Loucy (cell line): ENCODE measurements around the gene HEXIM1.

Source experiments
- H2AFZ ChIP-seq: fragments of 200-600 bp; sonication (generic); 2 replicates; pipeline ENCODE4 v1.6.0; 2016; ENCODE audit warnings: antibody characterized with exemption, mild to moderate bottlenecking, low read length, moderate library complexity
- H3F3A ChIP-seq: fragments of 200-600 bp; 2 replicates; pipeline ENCODE4 v1.6.0; 2016; ENCODE audit warnings: antibody characterized with exemption, low read depth, mild to moderate bottlenecking
- H3K27me3 ChIP-seq: fragments of 200-600 bp; sonication (generic); 2 replicates; pipeline ENCODE4 v1.6.1; 2014; ENCODE audit warnings: low read length, mild to moderate bottlenecking; ENCODE audit not compliant: insufficient read depth, poor library complexity, severe bottlenecking
- H3K36me3 ChIP-seq: fragments of 200-600 bp; sonication (generic); 2 replicates; pipeline ENCODE4 v1.6.1; 2016; ENCODE audit warnings: low read length; ENCODE audit not compliant: insufficient read depth
- H3K4me1 ChIP-seq: fragments of 200-600 bp; sonication (generic); 2 replicates; pipeline ENCODE4 v1.5.1; 2014; ENCODE audit warnings: low read length, mild to moderate bottlenecking; ENCODE audit not compliant: insufficient read depth, poor library complexity, severe bottlenecking
- H3K4me2 ChIP-seq: fragments of 200-600 bp; sonication (generic); 2 replicates; pipeline ENCODE4 v1.6.0; 2014; ENCODE audit warnings: antibody characterized with exemption, low read length, low read depth, mild to moderate bottlenecking; ENCODE audit not compliant: poor library complexity, severe bottlenecking
- H3K4me3 ChIP-seq: fragments of 200-600 bp; sonication (generic); 2 replicates; pipeline ENCODE4 v1.5.1; 2014; ENCODE audit warnings: low read length, mild to moderate bottlenecking, mixed read lengths; ENCODE audit not compliant: poor library complexity, severe bottlenecking
- H3K79me2 ChIP-seq: fragments of 200-600 bp; sonication (generic); 2 replicates; pipeline ENCODE4 v1.6.1; 2014; ENCODE audit warnings: low read length; ENCODE audit not compliant: insufficient read depth
- H3K9ac ChIP-seq: fragments of 200-600 bp; sonication (generic); 2 replicates; pipeline ENCODE4 v1.6.0; 2014; ENCODE audit warnings: mild to moderate bottlenecking, low read depth, low read length, moderate library complexity; ENCODE audit not compliant: poor library complexity, severe bottlenecking
- H3K9me2 ChIP-seq: fragments of 200-600 bp; sonication (generic); replicated peaks from 2 replicates; pipeline ENCODE4 v1.6.1; 2016; ENCODE audit warnings: low read depth, low read length, mixed read lengths
- H3K9me3 ChIP-seq: fragments of 200-600 bp; sonication (generic); 2 replicates; pipeline ENCODE4 v1.6.1; 2014; ENCODE audit warnings: mild to moderate bottlenecking, antibody characterized with exemption, low read length, low read depth; ENCODE audit not compliant: insufficient read depth
- H4K20me1 ChIP-seq: fragments of 200-600 bp; sonication (generic); 2 replicates; pipeline ENCODE4 v1.6.0; 2014; ENCODE audit warnings: antibody characterized with exemption, low read length, mild to moderate bottlenecking; ENCODE audit not compliant: insufficient read depth, poor library complexity, severe bottlenecking
- EZH2phosphoT487 ChIP-seq: fragments of 200-600 bp; IDR thresholded peaks from 2 replicates; pipeline ENCODE4 v1.6.1; 2018; ENCODE audit warnings: antibody characterized with exemption, mild to moderate bottlenecking, moderate library complexity, borderline replicate concordance
- TF ChIP-seq, protein P1 (sequence below): fragments of 200-600 bp; sonication (generic); conservative IDR thresholded peaks from 2 replicates; pipeline ENCODE4 v1.5.1; 2014; ENCODE audit warnings: mild to moderate bottlenecking, antibody characterized with exemption, low read length

HEXIM1 gene

DNA sequence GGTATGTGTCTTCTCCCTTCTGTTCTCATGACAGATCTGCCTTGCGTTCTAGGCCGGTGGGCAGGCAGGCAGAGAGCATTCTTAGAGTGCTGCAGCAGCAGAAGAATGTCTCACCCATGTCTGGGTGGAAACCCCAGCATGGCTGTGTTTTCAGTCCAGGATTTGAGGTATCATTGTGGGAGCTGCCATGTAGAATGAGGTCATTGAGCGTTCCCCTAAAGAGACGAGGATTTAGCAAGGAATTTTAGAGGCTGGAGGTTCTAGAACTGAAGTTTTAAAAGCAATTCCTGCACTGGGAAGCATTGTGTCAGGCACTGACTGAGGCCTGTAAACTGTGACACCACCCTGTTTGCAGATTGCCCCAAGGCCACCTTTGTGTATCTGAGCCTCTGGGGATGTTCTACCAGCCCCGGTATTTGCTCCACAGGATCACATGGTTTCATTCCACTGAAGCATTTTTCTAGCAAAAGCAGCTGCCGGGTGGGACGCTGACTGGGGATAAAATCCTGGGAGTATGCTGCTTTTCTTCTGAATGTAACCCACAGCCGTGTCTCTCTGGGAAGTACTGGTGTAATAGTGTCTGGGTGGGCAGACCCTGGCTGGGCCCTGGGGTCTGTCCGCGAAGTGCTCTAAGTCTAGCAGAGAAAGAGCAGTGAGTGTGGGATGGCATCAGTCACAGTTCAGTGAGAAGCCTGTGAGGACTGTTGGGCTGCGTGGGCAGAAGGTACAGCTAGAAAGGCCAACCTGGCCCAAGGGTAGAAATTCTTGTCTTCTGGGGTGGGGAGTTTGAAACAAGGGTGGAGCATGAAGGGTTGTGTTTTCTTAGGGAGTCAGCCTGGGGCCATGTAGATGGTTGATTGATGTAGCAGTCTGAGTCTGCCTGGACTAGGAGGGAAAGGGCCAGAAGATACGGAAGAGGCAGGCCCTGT is 46.1 kb upstream of the HEXIM1 start:
- peaks cover 84% of the 10 kb centered on the region; the same call in 1 of the 2 replicates for H3K36me3 ChIP-seq
- no peaks in the 10 kb centered on the region for H3K27me3 ChIP-seq
- no peaks in the 10 kb centered on the region for H3K79me2 ChIP-seq
- no peaks in the 10 kb centered on the region for H3F3A ChIP-seq
- no peaks in the 10 kb centered on the region for H4K20me1 ChIP-seq
- no peak overlapping the region for H3K4me3 ChIP-seq
- H2AFZ ChIP-seq, result no peak overlapping the region
- H3K9me3 ChIP-seq, result no peaks in the 10 kb centered on the region
- H3K9me2 ChIP-seq, result no peaks in the 10 kb centered on the region
- no peaks in the 10 kb centered on the region for H3K4me1 ChIP-seq
- H3K9ac ChIP-seq, result no peak overlapping the region
- H3K4me2 ChIP-seq, result no peak overlapping the region
- TF ChIP-seq EZH2phosphoT487, result no peak
- TF ChIP-seq, protein P1, sequence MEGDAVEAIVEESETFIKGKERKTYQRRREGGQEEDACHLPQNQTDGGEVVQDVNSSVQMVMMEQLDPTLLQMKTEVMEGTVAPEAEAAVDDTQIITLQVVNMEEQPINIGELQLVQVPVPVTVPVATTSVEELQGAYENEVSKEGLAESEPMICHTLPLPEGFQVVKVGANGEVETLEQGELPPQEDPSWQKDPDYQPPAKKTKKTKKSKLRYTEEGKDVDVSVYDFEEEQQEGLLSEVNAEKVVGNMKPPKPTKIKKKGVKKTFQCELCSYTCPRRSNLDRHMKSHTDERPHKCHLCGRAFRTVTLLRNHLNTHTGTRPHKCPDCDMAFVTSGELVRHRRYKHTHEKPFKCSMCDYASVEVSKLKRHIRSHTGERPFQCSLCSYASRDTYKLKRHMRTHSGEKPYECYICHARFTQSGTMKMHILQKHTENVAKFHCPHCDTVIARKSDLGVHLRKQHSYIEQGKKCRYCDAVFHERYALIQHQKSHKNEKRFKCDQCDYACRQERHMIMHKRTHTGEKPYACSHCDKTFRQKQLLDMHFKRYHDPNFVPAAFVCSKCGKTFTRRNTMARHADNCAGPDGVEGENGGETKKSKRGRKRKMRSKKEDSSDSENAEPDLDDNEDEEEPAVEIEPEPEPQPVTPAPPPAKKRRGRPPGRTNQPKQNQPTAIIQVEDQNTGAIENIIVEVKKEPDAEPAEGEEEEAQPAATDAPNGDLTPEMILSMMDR, result no peak

DNA sequence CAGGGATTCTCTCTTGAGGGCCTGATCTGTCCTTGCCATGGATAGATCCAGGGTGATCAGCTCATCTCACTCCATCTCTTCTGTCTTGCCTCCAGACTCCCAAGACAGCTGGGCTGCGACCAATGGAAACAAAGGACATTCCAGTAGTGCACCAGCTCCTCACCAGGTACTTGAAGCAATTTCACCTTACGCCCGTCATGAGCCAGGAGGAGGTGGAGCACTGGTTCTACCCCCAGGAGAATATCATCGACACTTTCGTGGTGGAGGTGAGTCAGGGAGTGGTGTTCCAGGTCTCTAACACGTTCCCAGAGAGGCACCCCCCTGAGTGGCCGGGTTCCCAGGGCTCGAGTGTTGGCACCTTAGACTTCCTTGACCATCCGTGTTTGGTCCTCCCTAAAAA is 45.4 kb upstream of the HEXIM1 start:
- Histone ChIP-seq H4K20me1 (no peaks in the 10 kb centered on the region), H3K9ac (no peak overlapping the region), H2AFZ (no peak overlapping the region), H3K36me3 (peaks cover 84% of the 10 kb centered on the region; the same call in 1 of the 2 replicates), H3F3A (no peaks in the 10 kb centered on the region), H3K79me2 (no peaks in the 10 kb centered on the region), H3K27me3 (no peaks in the 10 kb centered on the region), H3K4me2 (no peak overlapping the region), H3K9me2 (no peaks in the 10 kb centered on the region), H3K4me1 (no peaks in the 10 kb centered on the region), H3K4me3 (no peak overlapping the region), H3K9me3 (no peaks in the 10 kb centered on the region)
- TF ChIP-seq, protein P1, result no peak
- TF ChIP-seq EZH2phosphoT487, result no peak

DNA sequence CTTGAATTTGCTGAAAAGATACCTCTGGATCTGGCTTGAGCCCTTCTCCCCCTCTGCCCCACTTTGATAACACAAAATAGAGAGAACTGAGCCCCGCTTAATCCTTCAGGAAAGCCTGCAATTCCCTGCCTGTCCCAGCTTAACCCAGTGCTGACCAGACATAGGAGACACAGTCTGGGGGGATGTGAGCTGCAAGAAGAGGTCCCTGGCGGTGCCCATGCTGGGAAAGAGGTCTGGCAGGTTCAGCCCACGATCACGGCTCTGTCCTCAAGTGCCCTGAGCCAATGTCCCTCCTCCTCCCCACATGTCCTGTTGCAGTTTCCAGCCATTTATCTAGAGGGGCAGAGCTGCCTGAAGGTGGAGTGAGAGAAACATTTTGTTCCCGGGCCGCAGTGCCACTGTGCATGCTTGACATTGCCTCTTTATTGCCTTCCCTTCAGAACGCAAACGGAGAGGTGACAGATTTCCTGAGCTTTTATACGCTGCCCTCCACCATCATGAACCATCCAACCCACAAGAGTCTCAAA is 44.9 kb upstream of the HEXIM1 start:
- Histone ChIP-seq H3F3A (no peaks in the 10 kb centered on the region), H3K9me3 (no peaks in the 10 kb centered on the region), H4K20me1 (no peaks in the 10 kb centered on the region), H2AFZ (no peak overlapping the region), H3K9me2 (no peaks in the 10 kb centered on the region), H3K36me3 (peaks cover 82% of the 10 kb centered on the region; the same call in 1 of the 2 replicates), H3K4me1 (no peaks in the 10 kb centered on the region), H3K9ac (no peak overlapping the region), H3K4me3 (no peak overlapping the region), H3K27me3 (no peaks in the 10 kb centered on the region), H3K79me2 (no peaks in the 10 kb centered on the region), H3K4me2 (no peak overlapping the region)
- TF ChIP-seq EZH2phosphoT487, result no peak
- TF ChIP-seq, protein P1, result no peak
